T-cell (primary cell): ENCODE results near the gene BMPR2. TPM values are rescaled to one million over a fixed set of nuclear protein-coding genes. Genes with fewer than 3 reads are reported as not detected.
A peak's percentile ranks its signal among the peaks of the same experiment; 100 is the strongest.

ENCODE experiments used
- ATAC-seq, 4 experiments: fragments of 200-7000 bp in 3 of 4; fragments of 150-1000 bp in 1 of 4; cut with Tn5 transposase; replicated peaks in 1 of 4; 1 replicate in 3 of 4; 2 replicates in 1 of 4; pipeline ENCODE4 v1.10.0; 2021; ENCODE audit warnings: moderate library complexity in 3 of 4, mild to moderate bottlenecking in 2 of 4, moderate number of reproducible peaks in 1 of 4
- CTCF ChIA-PET, 2 donors: fragments of 300-600 bp; sonication (Branson Sonifier 250); formaldehyde crosslinking; loops; one replicate each; lab custom pipeline; 2022; ENCODE audit warnings: antibody characterized with exemption in 2 of 2; lab: Charles Lee
- POLR2A ChIA-PET, 2 donors: fragments of 300-600 bp; sonication (Branson Sonifier 250); formaldehyde crosslinking; loops; one replicate each; lab custom pipeline; 2022; ENCODE audit warnings: antibody characterized with exemption in 2 of 2; lab: Charles Lee
- DNase-seq, 35 experiments: peaks; one replicate each; pipeline versions ENCODE4 v3.0.0 to v3.0.0-alpha.2; 2013 to 2023
- H3K27ac ChIP-seq: one replicate; pipeline ENCODE4 v1.5.1; 2013; ENCODE audit warnings: low read length
- H3K27me3 ChIP-seq, 2 experiments: replicated peaks in 1 of 2; 1 replicate in 1 of 2; 2 replicates in 1 of 2; pipeline versions ENCODE4 v1.6.1 to v1.7.0; 2013; ENCODE audit warnings: low read length in 1 of 2, mixed read lengths in 1 of 2; ENCODE audit not compliant: control insufficient read depth in 2 of 2, insufficient read depth in 2 of 2; ENCODE audit errors: extremely low read depth in 1 of 2
- H3K36me3 ChIP-seq, 2 donors: 1 replicate in 1 of 2; 2 replicates in 1 of 2; pipeline versions ENCODE4 v1.6.1 to v1.7.0; 2013; ENCODE audit warnings: low read length in 1 of 2; ENCODE audit not compliant: control insufficient read depth in 2 of 2, insufficient read depth in 1 of 2; ENCODE audit errors: extremely low read depth in 1 of 2
- H3K4me1 ChIP-seq, 2 experiments: 1 replicate in 1 of 2; 2 replicates in 1 of 2; pipeline versions ENCODE4 v1.6.1 to v1.7.0; 2013; ENCODE audit warnings: low read length in 2 of 2, mixed read lengths in 1 of 2; ENCODE audit not compliant: insufficient read depth in 2 of 2, control insufficient read depth in 1 of 2; ENCODE audit errors: extremely low read depth in 1 of 2
- H3K4me3 ChIP-seq, 2 donors: 1 replicate in 1 of 2; 2 replicates in 1 of 2; pipeline versions ENCODE4 v1.5.1 to v1.7.0; 2013; ENCODE audit warnings: mild to moderate bottlenecking in 2 of 2, low read length in 1 of 2, moderate library complexity in 1 of 2; ENCODE audit not compliant: control insufficient read depth in 1 of 2; ENCODE audit errors: extremely low read depth in 1 of 2
- H3K9me3 ChIP-seq: 2 replicates; pipeline ENCODE4 v1.7.0; 2013
- H3K27ac Mint-ChIP-seq, 2 donors: one replicate each; pipeline ENCODE4 v1.8.0; 2020 to 2021; ENCODE audit warnings: mild to moderate bottlenecking in 2 of 2, mixed read lengths in 2 of 2
- H3K27me3 Mint-ChIP-seq, 2 donors: one replicate each; pipeline ENCODE4 v1.8.0; 2021 to 2022; ENCODE audit warnings: mixed read lengths in 2 of 2
- H3K36me3 Mint-ChIP-seq: one replicate; pipeline ENCODE4 v1.8.0; 2021; ENCODE audit warnings: mixed read lengths
- H3K4me1 Mint-ChIP-seq, 3 donors: one replicate each; pipeline ENCODE4 v1.8.0; 2020 to 2022; ENCODE audit warnings: mixed read lengths in 3 of 3, mild to moderate bottlenecking in 1 of 3
- H3K4me3 Mint-ChIP-seq, 3 donors: one replicate each; pipeline ENCODE4 v1.8.0; 2020 to 2022; ENCODE audit warnings: mild to moderate bottlenecking in 3 of 3, mixed read lengths in 3 of 3, moderate library complexity in 3 of 3
- H3K9me3 Mint-ChIP-seq, 3 donors: one replicate each; pipeline ENCODE4 v1.8.0; 2020 to 2022; ENCODE audit warnings: mixed read lengths in 3 of 3
- WGBS: methylation state at CpG from one replicate; pipeline ENCODE4 v1.1.5; 2013; ENCODE audit warnings: missing lambda C conversion rate; ENCODE audit not compliant: insufficient coverage; 5-methylcytosine and 5-hydroxymethylcytosine counted together
- total RNA-seq, 35 experiments: library from RNA in 6 of 35; stranded (reverse) in 6 of 35; fragments of 120-200 nt in 1 of 35; gene quantifications; one replicate each; pipeline versions ENCODE4 v1.2.1 to v1.2.4 and lab custom pipeline; 2013 to 2026

BMPR2 gene
- total RNA-seq (10 to 100 TPM; 15.1 to 20.9 (median 17.1) TPM), total RNA-seq (lab: John Stamatoyannopoulos, UW) (12.2 to 64.8 (median 36.1) reads per million in 29 experiments)
- 12.9 TPM for total RNA-seq (2013)

DNA sequence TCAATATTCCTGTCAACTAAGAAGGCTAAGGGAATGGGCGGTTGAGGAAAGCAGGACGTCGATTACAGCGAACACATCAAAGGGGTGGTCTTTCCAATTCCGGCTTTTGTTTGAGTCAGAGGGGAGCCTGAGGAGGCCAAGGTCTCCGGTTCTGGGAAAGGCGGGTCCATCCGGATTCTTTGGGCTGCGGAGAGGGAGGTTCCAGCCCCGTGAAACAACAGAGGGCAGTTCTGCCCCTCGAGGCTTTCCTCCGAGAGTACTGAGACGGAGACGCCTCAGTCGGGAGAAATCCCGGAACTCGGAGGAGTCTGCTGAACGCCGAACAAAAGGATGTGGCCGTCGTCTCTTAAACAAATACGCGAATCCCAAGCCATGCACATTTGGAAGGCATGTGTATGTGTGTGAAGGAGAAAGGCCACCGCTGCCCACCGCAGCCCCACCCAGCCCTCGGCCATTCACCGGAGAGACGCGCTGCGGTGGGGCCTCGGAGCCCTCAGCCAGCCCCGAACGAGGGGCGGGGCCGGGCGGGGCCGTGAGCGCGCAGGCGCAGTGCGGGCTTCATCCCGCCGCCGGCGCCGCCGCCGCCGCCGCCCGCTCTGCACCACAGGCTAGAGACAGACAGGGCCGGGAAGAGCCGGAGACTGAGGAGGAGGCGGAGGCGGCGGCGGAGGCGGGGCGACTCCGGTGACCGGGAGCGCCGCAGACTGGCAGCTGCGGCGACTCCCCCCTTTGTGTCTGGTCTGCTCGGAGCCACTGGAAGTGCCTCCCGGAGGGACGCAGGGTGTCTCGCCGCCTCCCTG, at the start of gene BMPR2:
Gene BMPR2 (plus strand): TSS at position 719 of the 800 bp plus-strand sequence. CDS start 1,148 bp downstream, outside the sequence.
- ChIA-PET POLR2A (interaction anchor here in 1 of 2 donors (0.6 kb wide), 1 partner anchor 9 kb away, joined by 10 read pairs; no protein-coding TSS in a partner anchor), CTCF (interaction anchor here in 1 of 2 donors (0.6 to 0.7 kb wide), 2 partner anchors 260 to 1121 kb away, joined by 3 to 7 read pairs; no protein-coding TSS in a partner anchor)
- H3K9me3 ChIP-seq: no peaks in the 10 kb centered on the region
- no peaks in the 10 kb centered on the region for H3K36me3 ChIP-seq
- H3K4me1 ChIP-seq: peaks cover 17 to 18% of the 10 kb centered on the region in 2 experiments
- peak within 1 kb of the TSS; percentile 98 to 99 for H3K4me3 ChIP-seq
- WGBS: 0% methylated on average over 52 of the region's 70 CpGs
- Mint-ChIP-seq H3K27ac (peak within 1 kb of the TSS; percentile 88 to 91), H3K4me3 (peak within 1 kb of the TSS; percentile 97 to 99 (median 99)), H3K9me3 (no peaks in the 10 kb centered on the region), H3K4me1 (peaks cover 25 to 35% (median 27%) of the 10 kb centered on the region in 3 donors), H3K27me3 (no peaks in the 10 kb centered on the region), H3K36me3 (no peaks in the 10 kb centered on the region)
- peak; percentile 43 to 90 (median 71) for DNase-seq
- ATAC-seq: peak; percentile 82 to 87 (median 84)
- no peaks in the 10 kb centered on the region for H3K27me3 ChIP-seq
- H3K27ac ChIP-seq: peak within 1 kb of the TSS; percentile 48

DNA sequence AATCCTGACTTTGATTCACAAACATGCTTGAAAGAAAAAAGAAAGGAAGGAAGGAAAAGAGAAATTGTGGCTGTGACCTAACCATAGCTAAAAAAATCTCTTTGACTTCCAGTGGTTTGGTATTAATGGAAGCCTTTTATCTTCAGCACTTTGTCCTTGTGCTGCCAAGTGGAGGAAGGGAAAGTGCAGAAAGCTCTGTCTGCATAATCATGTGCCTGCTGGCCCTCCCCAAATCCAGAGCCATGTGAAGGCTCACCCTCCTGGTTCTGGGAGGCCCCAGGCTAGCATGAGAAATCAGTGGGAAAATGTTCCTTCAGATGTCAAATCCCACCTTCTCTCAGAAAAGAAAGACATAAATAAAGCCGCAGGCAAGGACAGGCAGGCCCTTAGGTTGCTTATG, 48.3 kb upstream of the BMPR2 start:
- Mint-ChIP-seq H3K27me3 (no peaks in the 10 kb centered on the region), H3K36me3 (peaks cover 32% of the 10 kb centered on the region), H3K4me1 (no peaks in the 10 kb centered on the region), H3K27ac (no peak overlapping the region), H3K9me3 (no peaks in the 10 kb centered on the region), H3K4me3 (no peak overlapping the region)
- POLR2A ChIA-PET: no interaction called here
- no CpG with 5 or more reads among the region's 1 CpG for WGBS
- no peaks in the 10 kb centered on the region for H3K27me3 ChIP-seq
- ATAC-seq (no peak), DNase-seq (no peak)
- no peaks in the 10 kb centered on the region for H3K4me1 ChIP-seq
- H3K36me3 ChIP-seq: no peaks in the 10 kb centered on the region
- H3K4me3 ChIP-seq: no peak overlapping the region
- no peaks in the 10 kb centered on the region for H3K9me3 ChIP-seq
- CTCF ChIA-PET: no interaction called here
- H3K27ac ChIP-seq: no peak overlapping the region

- POLR2A ChIA-PET: no interaction called here
- no peaks in the 10 kb centered on the region for H3K36me3 ChIP-seq
- no peaks in the 10 kb centered on the region for H3K27me3 Mint-ChIP-seq
- CTCF ChIA-PET: no interaction called here
- H3K27me3 ChIP-seq: no peaks in the 10 kb centered on the region
- H3K9me3 Mint-ChIP-seq: no peaks in the 10 kb centered on the region
- no peaks in the 10 kb centered on the region for H3K4me1 Mint-ChIP-seq
- no peaks in the 10 kb centered on the region for H3K36me3 Mint-ChIP-seq
- no peak for ATAC-seq
- H3K9me3 ChIP-seq: no peaks in the 10 kb centered on the region
- DNase-seq: no peak
- H3K27ac Mint-ChIP-seq: no peak overlapping the region
- no peak overlapping the region for H3K4me3 Mint-ChIP-seq
- no peaks in the 10 kb centered on the region for H3K4me1 ChIP-seq
- 70% methylated on average over 2 of the region's 6 CpGs for WGBS
- H3K4me3 ChIP-seq: no peak overlapping the region
- H3K27ac ChIP-seq: no peak overlapping the region
Measured at GRCh38 chr2:202335791-202336467, 40.2 kb upstream of the BMPR2 start.

DNA sequence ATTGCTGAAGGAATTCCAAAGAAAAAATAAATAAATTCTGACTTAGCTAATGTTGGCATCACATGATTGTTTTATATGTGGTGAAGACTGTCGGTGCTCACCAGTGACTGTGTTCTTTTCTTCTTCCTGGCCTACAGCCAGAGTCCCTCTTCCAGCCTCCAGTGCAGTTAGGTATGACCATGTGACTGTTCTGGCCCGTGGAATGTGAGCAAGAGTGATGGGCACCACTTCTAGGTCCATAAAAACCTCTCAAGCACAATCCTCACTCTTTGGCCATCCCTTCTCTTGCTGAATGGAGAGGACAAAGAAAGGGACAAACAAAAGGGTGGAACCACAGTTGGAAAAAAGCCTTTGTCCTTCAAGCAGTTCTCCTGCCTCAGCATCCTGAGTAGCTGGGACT, 39.0 kb upstream of the BMPR2 start:
- ChIA-PET CTCF (no interaction called here), POLR2A (no interaction called here)

DNA sequence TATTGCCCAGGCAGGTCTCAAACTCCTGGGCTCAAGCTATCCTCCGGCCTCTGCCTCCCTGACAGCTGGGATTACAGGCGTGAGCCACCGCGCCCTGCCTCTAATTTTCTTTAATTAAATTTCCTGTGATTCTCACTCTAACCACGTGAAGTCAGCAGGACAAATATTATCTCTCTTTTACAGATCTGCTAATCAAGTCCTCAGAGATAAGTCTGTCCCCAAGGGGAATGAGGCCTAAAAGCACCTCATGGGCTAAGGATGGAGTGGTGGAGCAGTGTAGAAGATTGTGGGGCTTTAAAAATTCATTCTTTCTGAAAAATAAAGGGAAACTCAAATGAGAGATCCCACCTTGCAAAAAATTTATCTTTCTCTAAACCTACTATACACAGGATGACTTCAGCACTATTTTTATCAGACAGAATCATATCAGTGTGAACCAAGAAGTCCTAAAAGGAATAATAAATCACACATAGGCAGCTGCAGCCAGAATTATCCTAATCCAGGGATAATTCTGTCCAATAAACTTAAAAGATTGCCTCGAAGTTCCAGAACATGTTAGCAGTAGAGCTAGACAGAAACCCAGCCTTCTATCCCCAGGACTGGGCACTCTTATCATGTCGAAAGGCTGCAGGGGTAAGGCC, 38.3 kb upstream of the BMPR2 start:
- Mint-ChIP-seq H3K4me3 (no peak overlapping the region), H3K27ac (no peak overlapping the region), H3K36me3 (no peaks in the 10 kb centered on the region), H3K4me1 (no peaks in the 10 kb centered on the region), H3K9me3 (no peaks in the 10 kb centered on the region), H3K27me3 (no peaks in the 10 kb centered on the region)
- 91% methylated on average over 6 of the region's 7 CpGs for WGBS
- ChIA-PET CTCF (no interaction called here), POLR2A (no interaction called here)
- no peak for ATAC-seq
- Histone ChIP-seq H3K36me3 (no peaks in the 10 kb centered on the region), H3K4me3 (no peak overlapping the region), H3K27ac (no peak overlapping the region), H3K4me1 (no peaks in the 10 kb centered on the region), H3K9me3 (no peaks in the 10 kb centered on the region), H3K27me3 (no peaks in the 10 kb centered on the region)
- no peak for DNase-seq

More for the DNA sequence above, 39.0 kb upstream of the BMPR2 start:
- no peak overlapping the region for H3K4me3 ChIP-seq
- no peaks in the 10 kb centered on the region for H3K4me1 ChIP-seq
- no peaks in the 10 kb centered on the region for H3K27me3 Mint-ChIP-seq
- DNase-seq (no peak), ATAC-seq (no peak)
- H3K4me1 Mint-ChIP-seq: no peaks in the 10 kb centered on the region
- no peaks in the 10 kb centered on the region for H3K9me3 ChIP-seq
- WGBS: 33% methylated on average over 1 of the region's 2 CpGs
- no peaks in the 10 kb centered on the region for H3K36me3 ChIP-seq
- no peak overlapping the region for H3K27ac Mint-ChIP-seq
- no peaks in the 10 kb centered on the region for H3K9me3 Mint-ChIP-seq
- no peaks in the 10 kb centered on the region for H3K27me3 ChIP-seq
- H3K4me3 Mint-ChIP-seq: no peak overlapping the region
- H3K27ac ChIP-seq: no peak overlapping the region
- H3K36me3 Mint-ChIP-seq: no peaks in the 10 kb centered on the region

DNA sequence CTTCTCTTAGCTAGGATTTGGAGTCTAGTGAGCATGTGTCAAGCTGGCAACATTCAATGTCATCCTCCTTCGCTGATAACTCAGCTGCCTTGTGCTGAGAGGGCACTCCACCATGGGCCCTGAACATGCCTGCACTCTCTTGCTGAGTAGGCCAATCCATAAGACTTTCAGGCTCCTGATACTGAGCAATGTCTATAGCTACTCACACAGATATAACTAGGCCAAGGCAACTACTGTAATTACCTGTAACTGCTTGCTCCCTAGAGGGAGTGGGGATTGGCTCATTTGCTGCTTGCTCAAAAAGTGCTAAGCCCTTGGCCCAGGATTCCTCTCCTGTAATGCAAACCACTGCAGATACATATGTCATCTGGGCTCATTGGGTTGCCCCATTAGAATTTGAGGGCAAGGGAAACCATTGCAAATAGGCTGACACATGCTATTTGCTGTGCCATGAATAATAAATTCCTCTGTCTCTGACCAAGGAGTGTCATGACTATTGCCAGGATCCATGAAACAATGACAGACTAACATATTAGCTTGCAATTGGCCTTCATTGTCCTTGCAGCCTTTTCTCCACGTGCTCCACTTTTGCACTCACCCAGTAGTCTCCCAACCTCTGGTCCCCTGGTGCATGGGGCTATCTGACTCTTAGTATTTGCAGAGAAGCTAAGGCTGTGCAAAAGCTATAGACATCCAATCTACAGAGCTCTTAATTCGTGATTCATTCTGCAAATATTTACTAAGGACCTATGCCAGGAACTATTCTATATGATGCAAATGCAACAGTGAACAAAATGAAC, 36.9 kb upstream of the BMPR2 start:
- Histone ChIP-seq H3K4me3 (no peak overlapping the region), H3K36me3 (no peaks in the 10 kb centered on the region), H3K4me1 (no peaks in the 10 kb centered on the region), H3K27ac (no peak overlapping the region), H3K9me3 (no peaks in the 10 kb centered on the region), H3K27me3 (no peaks in the 10 kb centered on the region)
- no peaks in the 10 kb centered on the region for H3K9me3 Mint-ChIP-seq
- no peaks in the 10 kb centered on the region for H3K36me3 Mint-ChIP-seq
- no peaks in the 10 kb centered on the region for H3K27me3 Mint-ChIP-seq
- no peak overlapping the region for H3K27ac Mint-ChIP-seq
- 50% methylated on average over 1 of the region's 3 CpGs for WGBS
- DNase-seq (no peak), ATAC-seq (no peak)
- ChIA-PET POLR2A (no interaction called here), CTCF (no interaction called here)
- no peak overlapping the region for H3K4me3 Mint-ChIP-seq
- H3K4me1 Mint-ChIP-seq: no peaks in the 10 kb centered on the region
